GM23248 (cell line): ENCODE measurements around the gene BFAR. TPM values are rescaled to one million over a fixed set of nuclear protein-coding genes. Genes with fewer than 3 reads are reported as not detected.

Experiments
- DNase-seq: peaks from one replicate; pipeline ENCODE4 v3.0.0-alpha.2; 2015
- H2AFZ ChIP-seq: fragments of 200-600 bp; sonication (generic); 2 replicates; pipeline ENCODE4 v1.6.1; 2016; ENCODE audit warnings: antibody characterized with exemption
- H3F3A ChIP-seq: fragments of 200-600 bp; sonication (generic); 2 replicates; pipeline ENCODE4 v1.6.1; 2016; ENCODE audit warnings: mild to moderate bottlenecking, antibody characterized with exemption, mixed run types; ENCODE audit not compliant: insufficient read depth
- H3K27ac ChIP-seq: fragments of 200-600 bp; sonication (generic); 2 replicates; pipeline ENCODE4 v1.5.1; 2016; ENCODE audit warnings: mild to moderate bottlenecking
- H3K27me3 ChIP-seq: fragments of 200-600 bp; sonication (generic); replicated peaks from 2 replicates; pipeline ENCODE4 v1.6.1; 2016; ENCODE audit warnings: mild to moderate bottlenecking; ENCODE audit not compliant: insufficient read depth
- H3K36me3 ChIP-seq: fragments of 200-600 bp; sonication (generic); 2 replicates; pipeline ENCODE4 v1.6.1; 2016; ENCODE audit warnings: low read depth, mild to moderate bottlenecking
- H3K4me1 ChIP-seq: fragments of 200-600 bp; sonication (generic); 2 replicates; pipeline ENCODE4 v1.6.1; 2016; ENCODE audit warnings: mild to moderate bottlenecking; ENCODE audit not compliant: insufficient read depth
- H3K4me2 ChIP-seq: fragments of 200-600 bp; sonication (generic); one replicate; pipeline ENCODE4 v1.6.1; 2016; ENCODE audit warnings: mild to moderate bottlenecking; ENCODE audit not compliant: unreplicated experiment
- H3K4me3 ChIP-seq: fragments of 200-600 bp; sonication (generic); 2 replicates; pipeline ENCODE4 v1.5.1; 2016; ENCODE audit warnings: mild to moderate bottlenecking
- H3K79me2 ChIP-seq: fragments of 200-600 bp; sonication (generic); 2 replicates; pipeline ENCODE4 v1.6.1; 2016; ENCODE audit warnings: mild to moderate bottlenecking; ENCODE audit not compliant: insufficient read depth
- H3K9ac ChIP-seq: fragments of 200-600 bp; sonication (generic); 2 replicates; pipeline ENCODE4 v1.6.1; 2016; ENCODE audit warnings: mild to moderate bottlenecking
- H3K9me2 ChIP-seq: fragments of 200-600 bp; sonication (generic); 2 replicates; pipeline ENCODE4 v1.6.1; 2016; ENCODE audit warnings: mixed run types, mild to moderate bottlenecking, moderate library complexity; ENCODE audit not compliant: insufficient read depth
- H3K9me3 ChIP-seq: fragments of 200-600 bp; sonication (generic); one replicate; pipeline ENCODE4 v1.6.1; 2017; ENCODE audit warnings: low read depth
- H4K20me1 ChIP-seq: fragments of 200-600 bp; sonication (generic); 2 replicates; pipeline ENCODE4 v1.6.0; 2016; ENCODE audit not compliant: insufficient read depth
- EZH2 ChIP-seq: fragments of 200-600 bp; sonication (generic); IDR thresholded peaks from 2 replicates; pipeline ENCODE4 v1.6.1; 2018; ENCODE audit warnings: antibody characterized with exemption, mild to moderate bottlenecking; ENCODE audit not compliant: insufficient read depth, poor library complexity, severe bottlenecking
- EZH2phosphoT487 ChIP-seq: fragments of 200-600 bp; sonication (generic); IDR thresholded peaks from 2 replicates; pipeline ENCODE4 v1.6.1; 2018; ENCODE audit warnings: antibody characterized with exemption, moderate library complexity, mild to moderate bottlenecking, low read depth; ENCODE audit not compliant: insufficient read depth
- WGBS, 2 experiments: methylation state at CpG; one replicate each; pipeline ENCODE4 v1.1.6; 2015 to 2017; ENCODE audit warnings: low lambda C conversion rate in 2 of 2, low coverage in 1 of 2; ENCODE audit errors: missing lambda C conversion rate in 2 of 2; 5-methylcytosine and 5-hydroxymethylcytosine counted together
- in situ Hi-C: fragments of 300-500 bp; cut with MboI; formaldehyde crosslinking; loops from 2 replicates; pipeline ENCODE4 v1.15.0; 2020
- polyA plus RNA-seq: library from polyadenylated mRNA; unstranded; fragments of >200 nt; fragmentation: Nextera tagmentation; extraction: Ambion mirVana; gene quantifications from 2 replicates; pipeline ENCODE4 v1.2.1, GENCODE V29; 2016
- total RNA-seq: library from RNA; depleted of rRNA; stranded (reverse); fragments of >200 nt; shearing (Covaris generic); gene quantifications from 2 replicates; pipeline ENCODE4 v1.2.3, GENCODE V29; 2014

BFAR gene
- total and polyA plus RNA-seq, 2 experiments from 2014 or later: 43.3 to 122 TPM

DNA sequence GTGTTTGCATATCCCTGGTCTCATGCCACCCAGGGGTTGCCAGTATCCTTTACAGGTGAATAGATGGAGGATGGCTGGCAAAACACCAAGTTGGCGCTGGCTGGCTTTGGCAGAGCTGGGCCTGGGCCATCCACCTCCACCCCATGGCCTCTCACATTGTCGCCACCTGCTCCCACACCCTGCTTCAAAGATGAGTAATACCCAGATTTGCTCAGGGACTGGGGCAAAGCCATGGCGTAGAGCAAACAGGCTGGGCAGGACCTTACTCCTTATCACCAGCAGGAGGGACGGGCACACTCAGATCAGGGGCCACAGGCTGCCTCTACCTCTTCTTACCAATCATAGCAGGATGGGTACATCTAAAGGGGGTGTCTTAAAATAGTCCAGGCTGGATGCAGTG, 37.0 kb downstream of the BFAR start:
- no peak for DNase-seq

GRCh38 chr16:14672403-14672971, 39.7 kb downstream of the BFAR start:
- Histone ChIP-seq H3K36me3 (no peaks in the 10 kb centered on the region), H3K9ac (no peak overlapping the region), H3K27me3 (no peaks in the 10 kb centered on the region), H3K27ac (no peak overlapping the region), H3K4me2 (no peak overlapping the region), H2AFZ (no peak overlapping the region), H3K4me3 (no peak overlapping the region), H3K9me2 (no peaks in the 10 kb centered on the region), H3K79me2 (no peaks in the 10 kb centered on the region), H3K9me3 (no peaks in the 10 kb centered on the region), H4K20me1 (no peaks in the 10 kb centered on the region), H3F3A (no peaks in the 10 kb centered on the region), H3K4me1 (no peaks in the 10 kb centered on the region)
- in situ Hi-C loops: no loop called here
- TF ChIP-seq EZH2phosphoT487: no peak
- TF ChIP-seq EZH2: no peak
- no peak for DNase-seq
- 63 to 64% methylated on average over 7 of the region's 7 CpGs for WGBS, 2 experiments

More for the DNA sequence above, 37.0 kb downstream of the BFAR start:
- Histone ChIP-seq H3K4me1 (no peaks in the 10 kb centered on the region), H3K27ac (no peak overlapping the region), H2AFZ (no peak overlapping the region), H3K9me3 (no peaks in the 10 kb centered on the region), H4K20me1 (no peaks in the 10 kb centered on the region), H3K4me2 (no peak overlapping the region), H3K4me3 (no peak overlapping the region), H3K9me2 (no peaks in the 10 kb centered on the region), H3F3A (0 out of 2 replicates have a peak, but pooled peaks cover under 1% of the 10 kb centered on the region), H3K27me3 (no peaks in the 10 kb centered on the region), H3K79me2 (no peaks in the 10 kb centered on the region), H3K36me3 (peaks cover 18% of the 10 kb centered on the region; the same call in 1 of the 2 replicates), H3K9ac (no peak overlapping the region)
- TF ChIP-seq EZH2 (no peak), EZH2phosphoT487 (no peak)
- in situ Hi-C loops: no loop called here
- WGBS, 2 experiments: 89 to 92% methylated on average over 4 of the region's 4 CpGs

DNA sequence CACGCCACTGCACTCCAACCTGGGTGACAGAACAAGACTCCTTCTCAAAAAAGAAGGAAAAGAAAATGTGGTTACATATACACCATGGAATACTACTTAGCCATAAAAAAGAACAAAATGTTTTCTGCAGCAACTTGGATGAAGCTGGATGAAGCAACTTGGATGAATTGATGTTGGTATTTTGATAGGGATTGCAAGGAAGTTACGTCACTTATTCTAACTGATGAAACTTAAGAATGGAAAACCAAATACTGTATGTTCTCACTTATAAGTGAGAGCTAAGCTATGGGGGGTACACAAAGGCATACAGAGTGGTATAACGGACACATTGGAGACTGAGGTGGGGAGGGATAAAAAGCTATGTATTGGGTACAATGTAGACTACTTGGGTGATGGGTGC, 43.9 kb downstream of the BFAR start:
- no peak for TF ChIP-seq EZH2phosphoT487
- no peak for TF ChIP-seq EZH2
- Histone ChIP-seq H3K4me3 (no peak overlapping the region), H2AFZ (no peak overlapping the region), H3K9me2 (no peaks in the 10 kb centered on the region), H3K27ac (no peak overlapping the region), H3K36me3 (no peaks in the 10 kb centered on the region), H3K9me3 (no peaks in the 10 kb centered on the region), H3K79me2 (no peaks in the 10 kb centered on the region), H3K4me1 (no peaks in the 10 kb centered on the region), H3K9ac (no peak overlapping the region), H4K20me1 (no peaks in the 10 kb centered on the region), H3F3A (no peaks in the 10 kb centered on the region), H3K4me2 (no peak overlapping the region), H3K27me3 (no peaks in the 10 kb centered on the region)
- no peak for DNase-seq
- whole genome bisulfite sequencing, 2 experiments: 54 to 55% methylated on average over 3 of the region's 3 CpGs
- in situ Hi-C loops: no loop called here

GRCh38 chr16:14677627-14678026, 44.9 kb downstream of the BFAR start:
- Histone ChIP-seq H2AFZ (no peak overlapping the region), H4K20me1 (no peaks in the 10 kb centered on the region), H3K79me2 (no peaks in the 10 kb centered on the region), H3F3A (no peaks in the 10 kb centered on the region), H3K27me3 (no peaks in the 10 kb centered on the region), H3K4me1 (no peaks in the 10 kb centered on the region), H3K36me3 (no peaks in the 10 kb centered on the region), H3K9ac (no peak overlapping the region), H3K4me3 (no peak overlapping the region), H3K4me2 (no peak overlapping the region), H3K9me2 (no peaks in the 10 kb centered on the region), H3K27ac (no peak overlapping the region), H3K9me3 (no peaks in the 10 kb centered on the region)
- no peak for TF ChIP-seq EZH2
- no peak for TF ChIP-seq EZH2phosphoT487
- DNase-seq: no peak
- 86 to 89% methylated on average over 5 of the region's 5 CpGs for WGBS, 2 experiments
- in situ Hi-C loops: no loop called here
